SK-N-SH (cell line): Measurements from ENCODE around the gene GPER1.

Source experiments
- CTCF ChIP-seq: fragments of 200-600 bp; sonication (generic); IDR thresholded peaks from 2 replicates; pipeline ENCODE4 v1.6.1; 2017; ENCODE audit warnings: antibody characterized with exemption, mild to moderate bottlenecking, moderate library complexity
- EP300 ChIP-seq, 2 experiments: IDR thresholded peaks; 2 replicates each; pipeline versions ENCODE4 v1.4.0 to v1.6.1; 2012; ENCODE audit warnings: borderline replicate concordance in 1 of 2, low read depth in 1 of 2, low read length in 1 of 2
- MAX ChIP-seq: IDR thresholded peaks from 2 replicates; pipeline ENCODE4 v1.4.0; 2012; ENCODE audit warnings: low read depth
- MEF2A ChIP-seq: IDR thresholded peaks from 2 replicates; pipeline ENCODE4 v1.4.0; 2012; ENCODE audit warnings: low read depth, borderline replicate concordance
- NRF1 ChIP-seq: IDR thresholded peaks from 2 replicates; pipeline ENCODE4 v1.6.1; 2012; ENCODE audit warnings: low read depth, mild to moderate bottlenecking, low read length
- POLR2AphosphoS5 ChIP-seq: IDR thresholded peaks from 2 replicates; pipeline ENCODE4 v1.6.1; 2012; ENCODE audit warnings: low read depth, low read length
- RAD21 ChIP-seq: IDR thresholded peaks from 2 replicates; pipeline ENCODE4 v1.6.1; 2012; ENCODE audit warnings: mild to moderate bottlenecking, low read length
- RCOR1 ChIP-seq: fragments of 150-350 bp; IDR thresholded peaks from 2 replicates; pipeline ENCODE4 v1.6.1; 2017; ENCODE audit warnings: antibody characterized with exemption, low read length
- REST ChIP-seq: IDR thresholded peaks from 2 replicates; pipeline ENCODE4 v1.6.1; 2012; ENCODE audit warnings: mild to moderate bottlenecking, low read depth, low read length, moderate library complexity
- RXRA ChIP-seq: IDR thresholded peaks from 2 replicates; pipeline ENCODE4 v1.4.0; 2012; ENCODE audit warnings: low read depth, mild to moderate bottlenecking, borderline replicate concordance
- USF1 ChIP-seq: IDR thresholded peaks from 2 replicates; pipeline ENCODE4 v1.4.0; 2012; ENCODE audit warnings: low read depth, borderline replicate concordance
- USF2 ChIP-seq: fragments of 150-350 bp; IDR thresholded peaks from 2 replicates; pipeline ENCODE4 v1.6.1; 2017; ENCODE audit warnings: antibody characterized with exemption, low read length, low read depth, borderline replicate concordance

- no peak for TF ChIP-seq RAD21
- no peak for TF ChIP-seq CTCF
- TF ChIP-seq NRF1: no peak
- no peak for TF ChIP-seq RCOR1
- no peak for TF ChIP-seq EP300 (IDR thresholded peaks at IDR 0.05; ENCODE audit: borderline replicate concordance in 1 of 2, low read depth in 1 of 2, low read length in 1 of 2)
- no peak for TF ChIP-seq USF2
- TF ChIP-seq MAX: no peak
- TF ChIP-seq POLR2AphosphoS5: no peak
- TF ChIP-seq REST: no peak
- no peak for TF ChIP-seq RXRA
- TF ChIP-seq MEF2A: no peak
- TF ChIP-seq USF1: no peak
Measured at GRCh38 chr7:1125603-1125969, 37.7 kb downstream of the GPER1 start.
